Measurements from ENCODE around the gene BCAS3. TPM values are rescaled to one million over a fixed set of nuclear protein-coding genes. Genes with fewer than 3 reads are reported as not detected.

The BCAS3 gene
- total RNA-seq, 1 experiment from 2014 or later = 14.3 TPM

DNA sequence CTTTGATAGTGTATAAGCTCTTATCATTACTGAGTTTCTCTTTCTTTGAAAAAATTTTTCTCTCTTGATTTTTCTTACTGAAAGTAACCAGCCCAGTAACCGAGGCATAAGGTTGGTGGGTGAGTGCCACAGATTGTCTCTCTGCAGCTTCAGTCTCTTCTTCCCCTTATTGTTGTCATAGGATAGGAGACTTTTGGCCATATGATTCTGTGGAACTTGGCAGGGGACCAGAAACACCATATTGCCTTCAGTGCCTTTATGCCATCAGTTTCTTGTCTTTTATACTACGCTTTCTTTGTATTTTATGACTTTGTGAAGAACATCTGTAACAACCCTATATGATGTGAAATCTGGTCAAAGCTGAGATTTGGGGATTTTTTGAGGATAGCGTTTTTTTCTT is 380.4 kb downstream of the BCAS3 start:
- H3K9me3 ChIP-seq (replicated peaks) = no peaks in the 10 kb centered on the region
- peaks cover 21% of the 10 kb centered on the region for H3K4me1 ChIP-seq (replicated peaks)
- no peak overlapping the region for H3K27ac ChIP-seq
- H3K27me3 ChIP-seq (replicated peaks) = no peaks in the 10 kb centered on the region
- no peak overlapping the region for H3K4me3 ChIP-seq
- DNase-seq (ENCODE audit: low read depth in 1 of 2, low spot score in 2 of 2) = no peak
- no peaks in the 10 kb centered on the region for H3K36me3 ChIP-seq

DNA sequence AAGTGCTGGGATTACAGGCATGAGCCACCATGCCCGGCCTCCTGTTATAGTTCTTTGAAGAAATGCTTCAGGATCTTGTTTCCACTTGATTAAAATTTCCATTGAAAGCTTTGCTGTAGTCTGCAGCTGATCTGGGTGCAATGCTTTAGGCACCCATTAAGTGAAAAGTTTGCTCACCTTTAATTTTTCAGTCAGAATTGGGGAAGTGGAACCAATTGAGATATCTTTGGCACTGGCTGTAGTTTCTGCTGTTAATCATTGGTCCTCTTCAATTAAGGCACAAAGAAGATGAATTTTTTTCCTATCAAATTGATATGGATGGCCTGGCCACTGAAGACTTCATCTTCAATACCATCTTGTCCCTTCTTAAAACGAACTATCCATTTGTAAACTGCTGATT is 385.9 kb downstream of the BCAS3 start:
- Histone ChIP-seq H3K36me3 (no peaks in the 10 kb centered on the region), H3K27me3 (replicated peaks) (no peaks in the 10 kb centered on the region), H3K4me1 (replicated peaks) (peaks cover 22% of the 10 kb centered on the region), H3K27ac (no peak overlapping the region), H3K4me3 (no peak overlapping the region), H3K9me3 (replicated peaks) (no peaks in the 10 kb centered on the region)
- DNase-seq (ENCODE audit: low read depth in 1 of 2, low spot score in 2 of 2) = no peak

DNA sequence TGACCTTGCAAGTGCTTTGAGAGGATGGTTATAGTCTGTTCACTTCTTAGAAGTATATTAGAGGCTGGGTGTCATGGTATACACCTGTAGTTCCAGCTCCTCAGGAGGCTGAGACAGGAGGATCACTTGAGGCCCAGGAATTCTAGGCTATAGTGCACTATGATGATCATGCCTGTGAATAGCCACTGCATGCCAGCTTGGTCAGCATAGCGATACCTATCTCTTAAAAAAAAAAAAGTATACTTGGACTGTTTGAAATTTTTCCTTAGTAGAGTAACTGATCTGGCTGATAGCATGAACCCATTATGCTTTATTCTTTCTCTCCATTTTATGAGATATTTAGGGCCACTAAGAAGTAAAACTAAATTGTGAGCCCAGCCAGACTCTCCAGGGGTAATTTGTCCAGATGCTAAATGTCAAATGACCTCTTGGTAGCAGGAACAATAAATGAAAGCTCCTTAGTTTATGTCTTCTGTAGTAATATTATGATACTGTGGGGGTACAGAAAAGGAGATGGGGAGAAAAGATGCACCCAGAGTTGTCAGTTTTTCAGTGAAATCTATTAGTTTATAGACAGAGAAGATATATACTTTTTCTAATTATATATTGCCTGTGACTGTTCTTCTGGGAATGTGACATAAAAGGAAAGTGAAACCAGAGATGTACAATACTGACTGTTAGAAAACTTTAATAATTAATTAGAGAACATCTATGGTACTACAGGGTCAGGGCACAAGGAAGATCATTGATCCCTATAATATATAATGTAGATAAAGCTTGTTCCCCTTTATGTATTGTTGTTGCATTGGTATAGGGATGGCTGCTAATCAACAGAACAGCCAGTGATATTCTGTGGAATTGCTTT is 386.7 kb downstream of the BCAS3 start:
- H3K9me3 ChIP-seq (replicated peaks) = no peaks in the 10 kb centered on the region
- H3K4me1 ChIP-seq (replicated peaks) = peaks cover 22% of the 10 kb centered on the region
- H3K4me3 ChIP-seq = no peak overlapping the region
- no peaks in the 10 kb centered on the region for H3K27me3 ChIP-seq (replicated peaks)
- H3K27ac ChIP-seq = peak overlapping the region; percentile 45
- no peaks in the 10 kb centered on the region for H3K36me3 ChIP-seq
- DNase-seq (ENCODE audit: low read depth in 1 of 2, low spot score in 2 of 2) = peak in 1 of 2 experiments; percentile 27

DNA sequence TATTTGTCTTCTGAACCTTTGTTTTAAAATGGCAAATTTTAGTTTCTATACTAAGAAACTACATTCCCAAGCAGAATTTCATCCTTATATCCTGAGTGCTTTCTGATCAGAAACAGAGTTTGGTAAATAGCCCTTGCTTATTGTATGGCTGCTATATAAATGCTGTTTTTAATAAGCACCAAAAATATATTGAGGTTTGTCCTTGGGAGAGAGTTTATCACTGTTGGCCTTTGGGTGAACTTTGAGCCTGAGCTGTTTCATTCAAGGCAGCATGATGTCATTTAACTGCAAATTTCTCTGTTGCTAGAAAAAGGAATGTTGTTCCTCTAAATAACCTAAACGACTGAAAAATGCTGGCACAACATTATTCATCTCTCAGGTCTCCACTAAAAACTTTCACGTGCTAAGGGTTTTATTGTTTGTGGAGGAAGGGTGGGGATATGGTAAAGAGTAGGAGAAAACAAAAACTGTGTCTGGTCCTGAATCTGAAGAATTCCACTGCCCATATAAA is 387.7 kb downstream of the BCAS3 start:
- Histone ChIP-seq H3K4me1 (replicated peaks) (peaks cover 22% of the 10 kb centered on the region), H3K27me3 (replicated peaks) (no peaks in the 10 kb centered on the region), H3K36me3 (no peaks in the 10 kb centered on the region), H3K27ac (peak overlapping the region; percentile 45), H3K9me3 (replicated peaks) (no peaks in the 10 kb centered on the region), H3K4me3 (no peak overlapping the region)
- DNase-seq (ENCODE audit: low read depth in 1 of 2, low spot score in 2 of 2) = peak in 1 of 2 experiments; percentile 77

DNA sequence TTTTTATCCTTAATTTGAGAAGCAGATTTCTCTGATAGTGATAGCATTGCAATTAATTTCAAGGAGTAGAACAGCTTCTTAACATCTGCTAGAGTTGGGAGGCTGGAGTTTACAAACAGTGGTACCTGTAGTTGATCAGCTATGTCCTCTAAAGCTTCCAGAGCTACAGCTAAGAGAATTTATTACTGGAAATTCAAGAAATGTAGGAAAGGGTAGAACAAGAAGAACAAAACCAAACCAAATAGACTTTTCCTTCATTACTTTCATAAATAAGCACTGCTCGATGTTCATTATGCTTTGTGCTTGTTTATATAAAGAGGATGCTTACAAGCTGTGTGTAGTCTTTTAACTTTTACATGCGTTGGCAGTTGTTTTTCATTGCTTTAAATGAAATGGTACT is 388.4 kb downstream of the BCAS3 start:
- H3K4me1 ChIP-seq (replicated peaks) = peaks cover 22% of the 10 kb centered on the region
- H3K27ac ChIP-seq = peak overlapping the region; percentile 45; the same call in 1 of the 2 replicates
- H3K9me3 ChIP-seq (replicated peaks) = no peaks in the 10 kb centered on the region
- no peak overlapping the region for H3K4me3 ChIP-seq
- DNase-seq (ENCODE audit: low read depth in 1 of 2, low spot score in 2 of 2) = no peak
- no peaks in the 10 kb centered on the region for H3K36me3 ChIP-seq
- no peaks in the 10 kb centered on the region for H3K27me3 ChIP-seq (replicated peaks)

DNA sequence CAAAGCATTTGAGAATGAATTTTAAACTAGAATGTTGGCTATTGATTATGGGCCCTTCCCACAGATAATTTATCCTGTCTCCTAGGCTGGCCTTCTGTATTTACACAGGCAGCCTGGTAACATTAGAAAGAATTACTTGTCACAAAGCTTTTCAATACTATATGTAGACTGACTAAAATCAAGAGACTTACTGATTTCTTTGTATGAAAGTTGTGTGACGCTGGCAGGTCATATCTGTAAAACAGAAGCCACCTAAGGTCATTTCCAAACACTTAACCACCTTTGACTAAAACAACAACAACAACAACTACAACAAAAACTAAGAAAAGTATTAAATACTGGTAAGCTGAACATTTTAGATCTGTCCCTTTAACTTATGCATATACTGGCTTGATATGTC is 393.0 kb downstream of the BCAS3 start:
- DNase-seq (ENCODE audit: low read depth in 1 of 2, low spot score in 2 of 2) = no peak
- no peak overlapping the region for H3K27ac ChIP-seq
- H3K4me1 ChIP-seq (replicated peaks) = peaks cover 7% of the 10 kb centered on the region
- H3K36me3 ChIP-seq = no peaks in the 10 kb centered on the region
- no peaks in the 10 kb centered on the region for H3K9me3 ChIP-seq (replicated peaks)
- no peaks in the 10 kb centered on the region for H3K27me3 ChIP-seq (replicated peaks)
- H3K4me3 ChIP-seq = no peak overlapping the region

DNA sequence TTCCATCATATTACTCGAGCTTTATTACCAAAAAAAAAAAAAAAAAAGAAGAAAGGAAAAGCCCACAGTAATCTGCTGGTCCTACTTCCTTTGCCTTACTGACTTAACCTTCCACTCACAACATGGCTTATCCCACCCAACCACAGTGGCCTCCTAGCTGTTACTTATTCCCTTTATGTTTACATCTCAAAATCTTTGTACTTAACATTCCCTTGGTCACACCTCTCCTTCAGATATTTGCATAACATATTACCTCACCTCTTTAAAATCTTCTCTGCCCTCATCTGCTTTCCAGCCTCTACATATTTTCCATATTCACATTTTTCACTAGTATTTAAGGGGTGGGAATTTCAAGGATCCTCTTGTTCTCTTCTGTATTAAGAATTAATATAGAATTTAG is 395.0 kb downstream of the BCAS3 start:
- no peak for DNase-seq (ENCODE audit: low read depth in 1 of 2, low spot score in 2 of 2)
- Histone ChIP-seq H3K27me3 (replicated peaks) (no peaks in the 10 kb centered on the region), H3K9me3 (replicated peaks) (no peaks in the 10 kb centered on the region), H3K4me3 (no peak overlapping the region), H3K4me1 (replicated peaks) (no peaks in the 10 kb centered on the region), H3K36me3 (no peaks in the 10 kb centered on the region), H3K27ac (no peak overlapping the region)

DNA sequence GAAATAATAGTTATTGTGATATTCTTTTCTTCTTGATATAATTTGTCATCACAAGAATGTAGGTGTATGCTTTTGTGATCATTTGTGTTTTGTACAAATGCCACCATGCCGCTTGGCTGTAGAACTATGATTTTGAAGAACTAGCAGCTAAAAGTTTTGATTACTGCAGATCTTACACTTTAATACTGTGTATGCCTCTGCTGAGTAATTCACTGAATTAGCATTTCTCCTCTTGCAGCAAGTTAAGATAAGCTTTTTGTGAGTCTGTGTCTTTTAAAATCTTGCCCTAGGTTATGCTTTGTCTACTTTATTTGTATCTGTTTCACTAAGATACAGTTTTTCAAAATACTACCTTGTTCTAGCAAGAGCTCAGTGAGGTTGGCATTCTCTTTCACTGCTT is 395.5 kb downstream of the BCAS3 start:
- Histone ChIP-seq H3K4me3 (no peak overlapping the region), H3K36me3 (no peaks in the 10 kb centered on the region), H3K4me1 (replicated peaks) (no peaks in the 10 kb centered on the region), H3K9me3 (replicated peaks) (no peaks in the 10 kb centered on the region), H3K27me3 (replicated peaks) (no peaks in the 10 kb centered on the region), H3K27ac (no peak overlapping the region)
- DNase-seq (ENCODE audit: low read depth in 1 of 2, low spot score in 2 of 2) = no peak

DNA sequence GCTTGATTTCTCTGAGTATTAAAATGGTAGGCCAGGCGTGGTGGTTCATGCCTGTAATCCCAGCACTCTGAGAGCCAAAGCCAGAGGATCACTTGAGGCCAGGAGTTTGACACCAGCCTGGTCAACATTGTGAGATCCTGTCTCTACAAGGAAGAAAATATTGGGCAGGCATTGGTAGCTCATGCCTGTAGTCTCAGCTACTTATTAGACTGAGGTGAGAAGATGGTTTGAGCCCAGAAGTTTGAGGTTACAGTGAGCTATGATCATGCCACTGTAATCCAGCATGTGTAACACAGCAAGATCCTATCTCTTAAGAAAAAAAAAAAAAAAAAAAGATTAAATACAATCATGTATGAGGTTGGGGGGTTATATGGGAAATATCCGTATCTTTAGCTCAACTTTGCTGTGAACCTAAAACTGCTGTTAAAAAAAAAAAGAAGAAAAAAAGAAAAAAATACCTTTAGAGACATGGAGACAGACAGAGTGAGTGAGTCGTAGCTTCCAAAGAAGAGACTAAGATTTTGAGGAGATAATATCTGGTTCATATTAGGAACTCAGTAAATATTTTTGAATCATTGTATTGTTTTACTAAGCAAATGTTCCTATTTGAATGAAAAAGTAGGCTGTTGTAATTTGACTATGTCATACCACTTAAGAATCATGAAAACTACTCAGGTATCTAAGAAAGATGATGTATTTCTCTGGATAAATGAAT is 396.3 kb downstream of the BCAS3 start:
- Histone ChIP-seq H3K36me3 (no peaks in the 10 kb centered on the region), H3K4me3 (no peak overlapping the region), H3K27me3 (replicated peaks) (no peaks in the 10 kb centered on the region), H3K4me1 (replicated peaks) (no peaks in the 10 kb centered on the region), H3K9me3 (replicated peaks) (no peaks in the 10 kb centered on the region), H3K27ac (no peak overlapping the region)
- DNase-seq (ENCODE audit: low read depth in 1 of 2, low spot score in 2 of 2) = no peak

DNA sequence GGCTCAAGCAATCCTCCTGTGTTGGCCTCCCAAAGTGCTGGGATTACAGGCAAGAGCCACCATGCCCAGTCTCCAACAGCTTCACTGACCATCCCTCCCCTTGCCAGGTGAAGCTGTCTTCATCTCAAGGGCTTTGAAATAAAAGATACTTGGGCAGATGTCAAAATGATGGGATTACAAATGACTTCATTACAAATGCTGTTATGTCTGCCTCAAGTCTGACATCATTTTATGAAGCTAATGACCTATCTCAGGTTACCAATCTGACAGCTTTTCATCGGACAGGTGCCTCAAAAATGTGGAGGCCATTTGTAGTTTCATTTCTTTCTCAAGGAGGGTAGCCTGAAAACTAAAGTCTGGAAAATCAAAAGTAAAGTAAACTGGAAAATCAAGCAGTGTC is 398.3 kb downstream of the BCAS3 start:
- Histone ChIP-seq H3K9me3 (replicated peaks) (no peaks in the 10 kb centered on the region), H3K27me3 (replicated peaks) (no peaks in the 10 kb centered on the region), H3K4me1 (replicated peaks) (no peaks in the 10 kb centered on the region), H3K4me3 (no peak overlapping the region), H3K36me3 (no peaks in the 10 kb centered on the region), H3K27ac (no peak overlapping the region)
- DNase-seq (ENCODE audit: low read depth in 1 of 2, low spot score in 2 of 2) = no peak

DNA sequence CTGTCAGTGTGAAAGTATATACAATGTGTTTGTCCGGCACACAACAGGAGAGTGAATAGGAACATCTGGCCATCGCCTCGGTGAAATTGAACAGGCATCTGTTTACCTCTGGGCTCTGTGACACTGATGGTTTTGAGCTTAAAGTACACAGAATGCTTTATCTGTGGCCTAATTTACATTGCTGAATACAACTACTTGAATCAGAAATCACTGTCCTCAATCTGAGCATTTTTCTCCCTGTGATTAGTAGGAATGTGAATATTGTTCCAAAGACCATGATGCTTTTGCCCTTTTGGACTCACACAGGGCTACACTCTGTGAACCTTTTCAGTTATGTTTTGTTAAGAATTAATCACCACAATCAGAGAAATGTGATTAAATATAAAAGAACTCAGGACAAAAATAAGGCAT is 399.0 kb downstream of the BCAS3 start:
- H3K4me1 ChIP-seq (replicated peaks) = no peaks in the 10 kb centered on the region
- H3K36me3 ChIP-seq = no peaks in the 10 kb centered on the region
- no peak for DNase-seq (ENCODE audit: low read depth in 1 of 2, low spot score in 2 of 2)
- H3K4me3 ChIP-seq = no peak overlapping the region
- no peaks in the 10 kb centered on the region for H3K9me3 ChIP-seq (replicated peaks)
- no peaks in the 10 kb centered on the region for H3K27me3 ChIP-seq (replicated peaks)
- H3K27ac ChIP-seq = no peak overlapping the region

DNA sequence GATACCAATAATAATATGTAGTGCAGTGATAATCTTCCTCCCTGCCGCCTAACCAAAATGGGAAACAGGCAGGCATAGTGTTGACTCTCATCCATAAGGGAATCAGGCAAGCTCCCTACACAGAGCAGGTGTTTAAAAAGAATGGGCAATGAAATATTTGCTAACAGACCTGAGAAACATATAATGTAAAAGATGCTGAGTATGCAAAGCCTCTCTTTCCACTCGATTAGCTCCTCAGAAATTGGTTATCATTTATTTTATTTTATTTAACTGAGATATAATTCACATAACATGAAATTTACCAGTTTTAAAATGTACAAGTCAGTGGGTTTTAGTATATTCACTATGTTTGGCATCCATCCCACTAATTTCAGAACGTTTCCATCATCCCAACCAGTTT is 404.3 kb downstream of the BCAS3 start:
- Histone ChIP-seq H3K27ac (no peak overlapping the region), H3K4me3 (no peak overlapping the region), H3K27me3 (replicated peaks) (no peaks in the 10 kb centered on the region), H3K4me1 (replicated peaks) (no peaks in the 10 kb centered on the region), H3K36me3 (no peaks in the 10 kb centered on the region), H3K9me3 (replicated peaks) (no peaks in the 10 kb centered on the region)
- no peak for DNase-seq (ENCODE audit: low read depth in 1 of 2, low spot score in 2 of 2)

DNA sequence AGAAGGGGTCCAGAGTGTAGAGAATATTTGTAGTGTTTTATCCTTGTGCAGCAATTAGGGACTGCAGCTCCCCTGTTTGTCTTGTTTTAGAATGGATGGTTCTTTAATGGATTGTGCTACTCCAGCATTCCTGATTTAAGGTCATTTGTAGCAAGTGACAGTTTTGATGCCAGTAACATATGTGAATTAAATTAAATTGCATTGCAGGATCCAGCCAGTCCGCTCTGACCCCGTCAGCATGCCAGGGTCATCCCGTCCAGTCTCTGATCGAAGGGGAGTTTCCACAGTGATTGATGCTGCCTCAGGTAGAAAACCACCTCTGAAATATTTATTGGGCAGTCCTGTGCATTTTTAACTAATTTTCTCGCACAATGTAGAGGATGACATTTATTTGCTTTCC is 406.6 kb downstream of the BCAS3 start:
- Histone ChIP-seq H3K27ac (no peak overlapping the region), H3K36me3 (no peaks in the 10 kb centered on the region), H3K27me3 (replicated peaks) (no peaks in the 10 kb centered on the region), H3K4me1 (replicated peaks) (peaks cover 5% of the 10 kb centered on the region; the same call in 1 of the 2 replicates), H3K9me3 (replicated peaks) (no peaks in the 10 kb centered on the region), H3K4me3 (no peak overlapping the region)
- DNase-seq (ENCODE audit: low read depth in 1 of 2, low spot score in 2 of 2) = no peak

DNA sequence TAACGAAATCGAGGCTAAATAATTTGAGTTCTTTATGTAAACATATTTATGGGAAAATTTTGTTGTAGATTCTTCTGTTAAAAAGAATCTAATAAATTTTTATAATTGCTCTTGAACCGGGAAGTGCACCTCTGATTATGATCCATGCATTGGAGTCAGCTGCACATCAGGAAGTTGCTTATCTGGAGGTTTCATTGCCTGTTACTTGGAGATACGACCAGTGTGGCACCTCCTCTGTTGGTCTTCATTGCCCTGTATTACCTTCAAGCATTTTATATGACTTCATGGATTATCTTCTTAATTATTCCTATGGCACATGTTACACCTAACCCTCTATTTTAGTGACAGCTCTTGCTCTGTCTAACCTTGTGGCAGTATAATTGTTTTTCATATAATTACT is 409.4 kb downstream of the BCAS3 start:
- no peaks in the 10 kb centered on the region for H3K9me3 ChIP-seq (replicated peaks)
- no peak overlapping the region for H3K4me3 ChIP-seq
- peaks cover 5% of the 10 kb centered on the region; the same call in 1 of the 2 replicates for H3K4me1 ChIP-seq (replicated peaks)
- H3K27ac ChIP-seq = no peak overlapping the region
- H3K27me3 ChIP-seq (replicated peaks) = no peaks in the 10 kb centered on the region
- H3K36me3 ChIP-seq = no peaks in the 10 kb centered on the region
- no peak for DNase-seq (ENCODE audit: low read depth in 1 of 2, low spot score in 2 of 2)

All from SJSA1 (cell line).